Ishikawa (cell line): ENCODE results near the gene PLPPR3.

ENCODE experiments used
- CREB1 ChIP-seq: IDR thresholded peaks from 2 replicates; pipeline ENCODE4 v1.6.1; 2012; ENCODE audit warnings: low read depth
- EGR1 ChIP-seq: IDR thresholded peaks from 2 replicates; pipeline ENCODE4 v1.6.1; 2012
- EP300 ChIP-seq: IDR thresholded peaks from 2 replicates; pipeline ENCODE4 v1.6.1; 2012; ENCODE audit warnings: borderline replicate concordance
- RAD21 ChIP-seq: IDR thresholded peaks from 2 replicates; pipeline ENCODE4 v1.6.1; 2012; ENCODE audit warnings: low read depth
- TAF1 ChIP-seq: IDR thresholded peaks from 2 replicates; pipeline ENCODE4 v1.6.1; 2012; ENCODE audit warnings: low read depth, mild to moderate bottlenecking
- YY1 ChIP-seq: IDR thresholded peaks from 2 replicates; pipeline ENCODE4 v1.6.1; 2012; ENCODE audit warnings: low read depth
- ZBTB7A ChIP-seq: IDR thresholded peaks from 2 replicates; pipeline ENCODE4 v1.6.1; 2012; ENCODE audit warnings: low read depth
- TF ChIP-seq, protein P1 (sequence below): IDR thresholded peaks from 2 replicates; pipeline ENCODE4 v1.6.1; 2012; ENCODE audit warnings: low read depth, mild to moderate bottlenecking
- TF ChIP-seq, protein P2 (sequence below): IDR thresholded peaks from 2 replicates; pipeline ENCODE4 v1.6.1; 2012

DNA sequence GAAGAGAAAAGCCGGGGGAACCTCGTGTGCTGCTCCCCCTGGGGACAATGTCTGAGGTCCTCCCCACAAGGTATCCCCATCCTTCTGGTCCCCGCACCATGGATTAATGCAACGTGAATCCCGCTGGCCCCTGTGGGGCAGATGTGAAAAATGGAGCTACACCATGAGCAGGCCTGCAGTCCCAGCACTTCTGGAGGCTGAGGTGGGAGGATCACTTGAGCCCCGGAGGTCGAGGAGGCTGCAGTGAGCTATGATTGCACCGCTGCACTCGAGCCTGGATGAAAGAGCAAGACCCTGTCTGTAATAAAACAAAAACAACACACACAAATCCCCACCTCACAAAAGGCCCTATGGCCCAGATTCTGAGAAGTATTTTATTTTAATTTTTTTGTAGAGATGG, 36.5 kb upstream of the PLPPR3 start:
- TF ChIP-seq YY1 (no peak), EGR1 (no peak), CREB1 (no peak), RAD21 (no peak), ZBTB7A (no peak), TAF1 (no peak), EP300 (no peak)
- TF ChIP-seq, protein P1, sequence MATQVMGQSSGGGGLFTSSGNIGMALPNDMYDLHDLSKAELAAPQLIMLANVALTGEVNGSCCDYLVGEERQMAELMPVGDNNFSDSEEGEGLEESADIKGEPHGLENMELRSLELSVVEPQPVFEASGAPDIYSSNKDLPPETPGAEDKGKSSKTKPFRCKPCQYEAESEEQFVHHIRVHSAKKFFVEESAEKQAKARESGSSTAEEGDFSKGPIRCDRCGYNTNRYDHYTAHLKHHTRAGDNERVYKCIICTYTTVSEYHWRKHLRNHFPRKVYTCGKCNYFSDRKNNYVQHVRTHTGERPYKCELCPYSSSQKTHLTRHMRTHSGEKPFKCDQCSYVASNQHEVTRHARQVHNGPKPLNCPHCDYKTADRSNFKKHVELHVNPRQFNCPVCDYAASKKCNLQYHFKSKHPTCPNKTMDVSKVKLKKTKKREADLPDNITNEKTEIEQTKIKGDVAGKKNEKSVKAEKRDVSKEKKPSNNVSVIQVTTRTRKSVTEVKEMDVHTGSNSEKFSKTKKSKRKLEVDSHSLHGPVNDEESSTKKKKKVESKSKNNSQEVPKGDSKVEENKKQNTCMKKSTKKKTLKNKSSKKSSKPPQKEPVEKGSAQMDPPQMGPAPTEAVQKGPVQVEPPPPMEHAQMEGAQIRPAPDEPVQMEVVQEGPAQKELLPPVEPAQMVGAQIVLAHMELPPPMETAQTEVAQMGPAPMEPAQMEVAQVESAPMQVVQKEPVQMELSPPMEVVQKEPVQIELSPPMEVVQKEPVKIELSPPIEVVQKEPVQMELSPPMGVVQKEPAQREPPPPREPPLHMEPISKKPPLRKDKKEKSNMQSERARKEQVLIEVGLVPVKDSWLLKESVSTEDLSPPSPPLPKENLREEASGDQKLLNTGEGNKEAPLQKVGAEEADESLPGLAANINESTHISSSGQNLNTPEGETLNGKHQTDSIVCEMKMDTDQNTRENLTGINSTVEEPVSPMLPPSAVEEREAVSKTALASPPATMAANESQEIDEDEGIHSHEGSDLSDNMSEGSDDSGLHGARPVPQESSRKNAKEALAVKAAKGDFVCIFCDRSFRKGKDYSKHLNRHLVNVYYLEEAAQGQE = no peak
- TF ChIP-seq, protein P2, sequence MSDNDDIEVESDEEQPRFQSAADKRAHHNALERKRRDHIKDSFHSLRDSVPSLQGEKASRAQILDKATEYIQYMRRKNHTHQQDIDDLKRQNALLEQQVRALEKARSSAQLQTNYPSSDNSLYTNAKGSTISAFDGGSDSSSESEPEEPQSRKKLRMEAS = no peak
